Measurements from ENCODE around the gene MTA3.
A peak's percentile ranks its signal among the peaks of the same experiment; 100 is the strongest.

Gene MTA3

DNA sequence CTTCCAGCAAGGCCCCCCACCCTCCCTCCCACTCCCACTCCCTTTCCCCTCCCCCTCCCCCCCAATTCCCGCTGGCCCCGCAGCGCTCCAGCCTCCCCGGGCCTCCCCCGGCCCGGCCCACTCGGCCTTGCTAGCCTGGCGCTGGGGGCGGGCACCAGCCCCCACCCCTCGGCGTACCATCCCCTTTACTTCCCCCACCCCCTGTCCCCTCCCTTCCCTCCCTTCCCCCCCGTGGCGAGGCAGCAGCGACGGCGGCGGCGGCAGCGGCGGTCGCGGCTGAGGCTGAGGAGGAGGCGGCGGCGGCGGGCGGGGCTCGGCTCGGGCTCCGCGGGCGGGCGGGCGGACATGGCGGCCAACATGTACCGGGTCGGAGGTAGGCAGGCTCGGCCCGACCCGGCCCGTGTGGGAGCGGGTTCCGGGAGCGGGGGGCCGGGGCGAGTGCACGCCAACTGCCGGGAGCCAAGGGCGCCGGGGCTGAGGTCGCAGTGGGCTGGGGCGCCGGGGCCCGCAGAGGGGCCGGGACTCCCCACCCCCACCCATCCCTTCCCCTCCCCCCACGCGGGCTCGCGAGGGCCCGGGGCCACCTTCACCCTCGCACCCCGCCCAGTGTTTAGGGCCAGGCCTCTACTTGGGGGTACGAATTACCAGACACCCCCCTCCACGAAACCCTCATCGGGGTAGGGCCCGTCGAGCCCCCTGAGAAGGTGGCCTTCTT is at the start of gene MTA3:
Gene MTA3, plus strand, starts transcription at position 232 of the 715 bp plus-strand sequence. Its CDS starts 114 bp downstream, at position 346.
- no peaks in the 10 kb centered on the region for H3K9me3 ChIP-seq (ENCODE audit: low read length)

DNA sequence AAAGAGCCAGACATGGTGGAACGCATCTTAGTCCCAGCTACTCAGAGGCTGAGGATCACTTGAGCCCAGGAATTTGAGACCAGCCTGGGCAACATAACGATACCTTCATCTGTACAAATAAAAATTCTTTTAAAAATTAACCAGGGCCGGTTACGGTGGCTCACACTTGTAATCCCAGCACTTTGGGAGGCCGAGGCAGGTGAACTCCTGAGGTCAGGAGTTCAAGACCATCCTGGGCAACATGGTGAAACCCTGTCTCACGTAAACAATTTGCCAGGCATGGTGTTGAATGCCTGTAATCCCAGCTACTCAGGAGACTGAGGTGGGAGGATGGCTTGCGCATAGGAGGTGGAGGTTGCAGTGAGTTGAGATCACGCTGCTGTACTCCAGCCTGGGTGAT is 48.8 kb upstream of the MTA3 start:
- no peak overlapping the region for H3K9ac ChIP-seq (ENCODE audit: low read length)
- no peaks in the 10 kb centered on the region for H3K9me3 ChIP-seq (ENCODE audit: low read length)
- H3K36me3 ChIP-seq (ENCODE audit: insufficient read depth, low read length), result no peaks in the 10 kb centered on the region
- no peak overlapping the region for H3K27ac ChIP-seq (ENCODE audit: low read depth, low read length)
- H3K4me3 ChIP-seq (ENCODE audit: low read depth in 1 of 2, low read length in 2 of 2), result no peak overlapping the region
- no peaks in the 10 kb centered on the region for H3K27me3 ChIP-seq (ENCODE audit: control insufficient read depth in 1 of 2, insufficient read depth in 2 of 2, low read length in 2 of 2)
- H3K4me1 ChIP-seq (ENCODE audit: insufficient read depth, low read length), result no peaks in the 10 kb centered on the region

More for the DNA sequence above, at the start of gene MTA3:
- no peaks in the 10 kb centered on the region for H3K27me3 ChIP-seq (ENCODE audit: control insufficient read depth in 1 of 2, insufficient read depth in 2 of 2, low read length in 2 of 2)
- no peaks in the 10 kb centered on the region for H3K36me3 ChIP-seq (ENCODE audit: insufficient read depth, low read length)
- peak within 1 kb of the TSS; percentile 94 for H3K27ac ChIP-seq (ENCODE audit: low read depth, low read length)
- H3K9ac ChIP-seq (ENCODE audit: low read length), result peak within 1 kb of the TSS; percentile 25
- H3K4me1 ChIP-seq (ENCODE audit: insufficient read depth, low read length), result peaks cover 23% of the 10 kb centered on the region
- peak within 1 kb of the TSS; percentile 56 to 81 for H3K4me3 ChIP-seq (ENCODE audit: low read depth in 1 of 2, low read length in 2 of 2)

GRCh38 chr2:42522035-42522434 is 46.4 kb upstream of the MTA3 start:
- Histone ChIP-seq H3K4me3 (ENCODE audit: low read depth in 1 of 2, low read length in 2 of 2) (no peak overlapping the region), H3K36me3 (ENCODE audit: insufficient read depth, low read length) (no peaks in the 10 kb centered on the region), H3K4me1 (ENCODE audit: insufficient read depth, low read length) (no peaks in the 10 kb centered on the region), H3K27ac (ENCODE audit: low read depth, low read length) (no peak overlapping the region), H3K9me3 (ENCODE audit: low read length) (no peaks in the 10 kb centered on the region), H3K27me3 (ENCODE audit: control insufficient read depth in 1 of 2, insufficient read depth in 2 of 2, low read length in 2 of 2) (no peaks in the 10 kb centered on the region), H3K9ac (ENCODE audit: low read length) (no peak overlapping the region)

DNA sequence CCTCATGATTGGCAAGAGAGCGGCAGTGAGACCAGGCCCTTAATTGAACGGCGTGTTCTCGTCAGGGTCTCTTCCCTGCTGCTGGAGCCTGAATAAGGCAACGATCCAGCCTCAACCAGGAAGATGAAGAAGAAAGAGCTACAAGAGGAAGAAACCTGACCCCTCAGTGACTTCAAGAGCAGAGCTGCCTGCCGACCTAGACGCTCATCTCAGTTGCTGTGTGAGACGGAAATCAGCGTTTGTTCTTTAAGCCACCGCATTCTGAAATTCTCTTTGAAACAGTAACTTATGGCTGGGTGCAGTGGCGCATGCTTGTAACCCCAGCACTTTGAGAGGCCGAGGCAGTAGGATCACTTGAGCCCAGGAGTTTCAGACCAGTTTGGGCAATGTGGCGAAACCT is 45.1 kb upstream of the MTA3 start:
- Histone ChIP-seq H3K9me3 (ENCODE audit: low read length) (no peaks in the 10 kb centered on the region), H3K27ac (ENCODE audit: low read depth, low read length) (no peak overlapping the region), H3K36me3 (ENCODE audit: insufficient read depth, low read length) (no peaks in the 10 kb centered on the region), H3K27me3 (ENCODE audit: control insufficient read depth in 1 of 2, insufficient read depth in 2 of 2, low read length in 2 of 2) (no peaks in the 10 kb centered on the region), H3K4me1 (ENCODE audit: insufficient read depth, low read length) (no peaks in the 10 kb centered on the region), H3K9ac (ENCODE audit: low read length) (no peak overlapping the region), H3K4me3 (ENCODE audit: low read depth in 1 of 2, low read length in 2 of 2) (no peak overlapping the region)

GRCh38 chr2:42532397-42532796 is 36.0 kb upstream of the MTA3 start:
- H3K36me3 ChIP-seq (ENCODE audit: insufficient read depth, low read length), result no peaks in the 10 kb centered on the region
- H3K4me1 ChIP-seq (ENCODE audit: insufficient read depth, low read length), result no peaks in the 10 kb centered on the region

GRCh38 chr2:42537493-42537892 is 30.9 kb upstream of the MTA3 start:
- Histone ChIP-seq H3K36me3 (ENCODE audit: insufficient read depth, low read length) (no peaks in the 10 kb centered on the region), H3K27ac (ENCODE audit: low read depth, low read length) (no peak overlapping the region)

More at GRCh38 chr2:42532397-42532796, 36.0 kb upstream of the MTA3 start:
- Histone ChIP-seq H3K9me3 (ENCODE audit: low read length) (no peaks in the 10 kb centered on the region), H3K9ac (ENCODE audit: low read length) (no peak overlapping the region), H3K27ac (ENCODE audit: low read depth, low read length) (no peak overlapping the region), H3K27me3 (ENCODE audit: control insufficient read depth in 1 of 2, insufficient read depth in 2 of 2, low read length in 2 of 2) (no peaks in the 10 kb centered on the region), H3K4me3 (ENCODE audit: low read depth in 1 of 2, low read length in 2 of 2) (no peak overlapping the region)

GRCh38 chr2:42542871-42543270 is 25.6 kb upstream of the MTA3 start:
- Histone ChIP-seq H3K4me3 (ENCODE audit: low read depth in 1 of 2, low read length in 2 of 2) (no peak overlapping the region), H3K27ac (ENCODE audit: low read depth, low read length) (no peak overlapping the region), H3K4me1 (ENCODE audit: insufficient read depth, low read length) (no peaks in the 10 kb centered on the region)

More at GRCh38 chr2:42537493-42537892, 30.9 kb upstream of the MTA3 start:
- H3K9ac ChIP-seq (ENCODE audit: low read length), result no peak overlapping the region
- H3K9me3 ChIP-seq (ENCODE audit: low read length), result no peaks in the 10 kb centered on the region
- no peaks in the 10 kb centered on the region for H3K4me1 ChIP-seq (ENCODE audit: insufficient read depth, low read length)
- no peak overlapping the region for H3K4me3 ChIP-seq (ENCODE audit: low read depth in 1 of 2, low read length in 2 of 2)
- H3K27me3 ChIP-seq (ENCODE audit: control insufficient read depth in 1 of 2, insufficient read depth in 2 of 2, low read length in 2 of 2), result no peaks in the 10 kb centered on the region

GRCh38 chr2:42545023-42545721 is 23.3 kb upstream of the MTA3 start:
- no peaks in the 10 kb centered on the region for H3K9me3 ChIP-seq (ENCODE audit: low read length)
- no peaks in the 10 kb centered on the region for H3K36me3 ChIP-seq (ENCODE audit: insufficient read depth, low read length)
- no peak overlapping the region for H3K27ac ChIP-seq (ENCODE audit: low read depth, low read length)

More at GRCh38 chr2:42542871-42543270, 25.6 kb upstream of the MTA3 start:
- Histone ChIP-seq H3K36me3 (ENCODE audit: insufficient read depth, low read length) (no peaks in the 10 kb centered on the region), H3K9me3 (ENCODE audit: low read length) (no peaks in the 10 kb centered on the region), H3K27me3 (ENCODE audit: control insufficient read depth in 1 of 2, insufficient read depth in 2 of 2, low read length in 2 of 2) (no peaks in the 10 kb centered on the region), H3K9ac (ENCODE audit: low read length) (no peak overlapping the region)

DNA sequence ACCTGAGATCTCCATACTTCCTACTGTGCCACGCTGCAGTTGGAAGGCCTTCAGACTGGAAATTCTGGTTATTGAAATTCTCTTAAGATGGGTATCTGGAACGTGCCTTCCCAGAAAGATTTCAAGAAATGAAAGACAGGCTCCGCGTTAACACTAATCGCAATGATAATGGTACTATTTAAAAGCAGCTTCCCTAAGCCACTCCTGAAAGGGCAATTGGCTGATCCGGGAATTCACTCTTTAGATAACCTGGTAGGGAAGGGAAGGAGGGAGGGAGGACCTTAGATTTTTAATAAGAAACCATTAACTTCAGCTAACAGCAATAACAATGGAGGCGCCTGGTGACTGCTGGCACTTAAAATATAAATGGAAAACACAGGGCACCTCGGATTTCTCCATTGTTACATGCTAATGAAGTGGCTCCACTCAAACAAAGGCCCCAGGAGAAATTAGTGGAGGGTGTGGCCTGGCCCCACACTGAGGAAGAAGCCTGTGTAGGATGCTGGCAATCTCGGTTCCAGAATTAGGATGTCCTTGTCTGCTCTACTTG is 22.5 kb upstream of the MTA3 start:
- H3K27me3 ChIP-seq (ENCODE audit: control insufficient read depth in 1 of 2, insufficient read depth in 2 of 2, low read length in 2 of 2), result no peaks in the 10 kb centered on the region
- H3K4me3 ChIP-seq (ENCODE audit: low read depth in 1 of 2, low read length in 2 of 2), result no peak overlapping the region
- no peaks in the 10 kb centered on the region for H3K36me3 ChIP-seq (ENCODE audit: insufficient read depth, low read length)
- H3K4me1 ChIP-seq (ENCODE audit: insufficient read depth, low read length), result no peaks in the 10 kb centered on the region
- H3K9ac ChIP-seq (ENCODE audit: low read length), result no peak overlapping the region
- no peaks in the 10 kb centered on the region for H3K9me3 ChIP-seq (ENCODE audit: low read length)
- no peak overlapping the region for H3K27ac ChIP-seq (ENCODE audit: low read depth, low read length)

More at GRCh38 chr2:42545023-42545721, 23.3 kb upstream of the MTA3 start:
- H3K4me3 ChIP-seq (ENCODE audit: low read depth in 1 of 2, low read length in 2 of 2), result no peak overlapping the region
- no peaks in the 10 kb centered on the region for H3K27me3 ChIP-seq (ENCODE audit: control insufficient read depth in 1 of 2, insufficient read depth in 2 of 2, low read length in 2 of 2)
- H3K4me1 ChIP-seq (ENCODE audit: insufficient read depth, low read length), result no peaks in the 10 kb centered on the region
- H3K9ac ChIP-seq (ENCODE audit: low read length), result no peak overlapping the region

DNA sequence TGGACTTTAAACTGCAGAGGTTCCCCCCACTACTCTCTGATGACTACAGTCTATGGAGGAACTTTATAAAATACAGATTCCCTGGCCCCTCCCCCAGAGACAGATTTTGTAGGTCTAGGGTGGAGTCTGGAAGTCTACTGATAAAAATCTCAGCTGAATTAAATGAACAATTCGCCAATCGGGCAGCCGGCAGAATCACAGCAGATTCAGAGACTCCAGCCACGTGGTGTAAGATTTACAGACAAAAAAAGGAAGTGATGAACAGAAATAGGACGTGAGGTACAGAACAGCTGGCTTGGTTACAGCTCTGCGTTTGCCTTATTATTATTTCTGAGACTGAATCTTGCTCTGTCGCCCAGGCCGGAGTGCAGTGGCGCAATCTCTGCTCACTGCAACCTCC is 21.4 kb upstream of the MTA3 start:
- Histone ChIP-seq H3K4me3 (ENCODE audit: low read depth in 1 of 2, low read length in 2 of 2) (no peak overlapping the region), H3K9ac (ENCODE audit: low read length) (no peak overlapping the region), H3K36me3 (ENCODE audit: insufficient read depth, low read length) (no peaks in the 10 kb centered on the region), H3K27ac (ENCODE audit: low read depth, low read length) (no peak overlapping the region), H3K4me1 (ENCODE audit: insufficient read depth, low read length) (no peaks in the 10 kb centered on the region), H3K9me3 (ENCODE audit: low read length) (no peaks in the 10 kb centered on the region), H3K27me3 (ENCODE audit: control insufficient read depth in 1 of 2, insufficient read depth in 2 of 2, low read length in 2 of 2) (no peaks in the 10 kb centered on the region)

- Histone ChIP-seq H3K4me1 (ENCODE audit: insufficient read depth, low read length) (no peaks in the 10 kb centered on the region), H3K27me3 (ENCODE audit: control insufficient read depth in 1 of 2, insufficient read depth in 2 of 2, low read length in 2 of 2) (no peaks in the 10 kb centered on the region), H3K27ac (ENCODE audit: low read depth, low read length) (no peak overlapping the region), H3K9me3 (ENCODE audit: low read length) (no peaks in the 10 kb centered on the region), H3K36me3 (ENCODE audit: insufficient read depth, low read length) (no peaks in the 10 kb centered on the region), H3K9ac (ENCODE audit: low read length) (no peak overlapping the region), H3K4me3 (ENCODE audit: low read depth in 1 of 2, low read length in 2 of 2) (no peak overlapping the region)
These were observed 20.8 kb upstream of the MTA3 start for GRCh38 chr2:42547446-42548295.
